H9 (cell line): ENCODE results near the gene AP4B1. TPM values are rescaled to one million over a fixed set of nuclear protein-coding genes. Genes with fewer than 3 reads are reported as not detected.

Source experiments
- DNase-seq: peaks from one replicate; pipeline ENCODE4 v3.0.0-alpha.2; 2017
- H2AFZ ChIP-seq: one replicate; pipeline ENCODE4 v1.6.1; 2013; ENCODE audit warnings: mild to moderate bottlenecking, low read length, control low read depth, moderate library complexity
- H2AK5ac ChIP-seq: 2 replicates; pipeline ENCODE4 v1.6.1; 2013; ENCODE audit warnings: low read length, control low read depth, mixed read lengths; ENCODE audit not compliant: insufficient read length
- H2BK120ac ChIP-seq: one replicate; pipeline ENCODE4 v1.6.1; 2013; ENCODE audit warnings: low read depth, mild to moderate bottlenecking, low read length, control low read depth, inconsistent platforms; ENCODE audit not compliant: poor library complexity, severe bottlenecking
- H2BK12ac ChIP-seq: 2 replicates; pipeline ENCODE4 v1.6.1; 2013; ENCODE audit warnings: low read length, control low read depth, mixed read lengths, low read depth; ENCODE audit not compliant: insufficient read length
- H2BK15ac ChIP-seq: 2 replicates; pipeline ENCODE4 v1.6.1; 2013; ENCODE audit warnings: low read depth, low read length, control low read depth
- H2BK20ac ChIP-seq: one replicate; pipeline ENCODE4 v1.6.1; 2013; ENCODE audit warnings: low read depth, mild to moderate bottlenecking, low read length, control low read depth, inconsistent platforms; ENCODE audit not compliant: poor library complexity, severe bottlenecking
- H2BK5ac ChIP-seq: 2 replicates; pipeline ENCODE4 v1.6.1; 2013; ENCODE audit warnings: low read length, control low read depth, mixed read lengths; ENCODE audit not compliant: insufficient read length
- H3K14ac ChIP-seq: 2 replicates; pipeline ENCODE4 v1.6.1; 2013; ENCODE audit warnings: low read length, control low read depth; ENCODE audit not compliant: insufficient read depth
- H3K18ac ChIP-seq: 2 replicates; pipeline ENCODE4 v1.6.1; 2013; ENCODE audit warnings: low read depth, mild to moderate bottlenecking, mixed read lengths, low read length, control low read depth; ENCODE audit not compliant: insufficient read length
- H3K23ac ChIP-seq: 2 replicates; pipeline ENCODE4 v1.6.1; 2013; ENCODE audit warnings: low read length, control low read depth, mixed read lengths, low read depth; ENCODE audit not compliant: insufficient read length
- H3K23me2 ChIP-seq: 2 replicates; pipeline ENCODE4 v1.6.1; 2013; ENCODE audit warnings: low read depth, mild to moderate bottlenecking, mixed read lengths, low read length, control low read depth; ENCODE audit not compliant: insufficient read length, poor library complexity, severe bottlenecking
- H3K27ac ChIP-seq: 2 replicates; pipeline ENCODE4 v1.5.1; 2013; ENCODE audit warnings: low read length, control low read depth, mixed read lengths, low read depth; ENCODE audit not compliant: insufficient read length
- H3K27me3 ChIP-seq: 2 replicates; pipeline ENCODE4 v1.6.1; 2013; ENCODE audit warnings: low read length, control low read depth, inconsistent platforms; ENCODE audit not compliant: insufficient read depth
- H3K4ac ChIP-seq: 2 replicates; pipeline ENCODE4 v1.6.1; 2013; ENCODE audit warnings: low read depth, mild to moderate bottlenecking, control low read depth, inconsistent platforms, low read length, moderate library complexity
- H3K4me1 ChIP-seq: 2 replicates; pipeline ENCODE4 v1.6.1; 2013; ENCODE audit warnings: low read length, control low read depth, inconsistent platforms; ENCODE audit not compliant: insufficient read depth
- H3K4me2 ChIP-seq: 2 replicates; pipeline ENCODE4 v1.6.1; 2013; ENCODE audit warnings: low read length, control low read depth, mixed read lengths; ENCODE audit not compliant: insufficient read length, insufficient read depth
- H3K56ac ChIP-seq: 2 replicates; pipeline ENCODE4 v1.6.1; 2013; ENCODE audit warnings: low read depth, mild to moderate bottlenecking, mixed read lengths, low read length, control low read depth; ENCODE audit not compliant: insufficient read length
- H3K79me1 ChIP-seq: 2 replicates; pipeline ENCODE4 v1.6.1; 2013; ENCODE audit warnings: low read depth, mild to moderate bottlenecking, moderate library complexity, low read length, control low read depth, inconsistent platforms; ENCODE audit not compliant: insufficient read depth, poor library complexity, severe bottlenecking
- H3K79me2 ChIP-seq: 2 replicates; pipeline ENCODE4 v1.6.1; 2013; ENCODE audit warnings: low read length, control low read depth, inconsistent platforms; ENCODE audit not compliant: insufficient read depth
- H3K9ac ChIP-seq: 2 replicates; pipeline ENCODE4 v1.6.1; 2013; ENCODE audit warnings: low read length, control low read depth, mixed read lengths; ENCODE audit not compliant: insufficient read length; ENCODE audit errors: extremely low read depth
- H3K9me3 ChIP-seq: one replicate; pipeline ENCODE4 v1.6.1; 2013; ENCODE audit warnings: low read depth, low read length, inconsistent platforms; ENCODE audit not compliant: control insufficient read depth
- H3T11ph ChIP-seq: one replicate; pipeline ENCODE4 v1.6.1; 2013; ENCODE audit warnings: mild to moderate bottlenecking, low read length, control low read depth, inconsistent platforms
- H4K20me1 ChIP-seq: one replicate; pipeline ENCODE4 v1.6.1; 2013; ENCODE audit not compliant: control insufficient read depth, insufficient read length, insufficient read depth
- H4K5ac ChIP-seq: 2 replicates; pipeline ENCODE4 v1.6.1; 2013; ENCODE audit warnings: low read depth, mild to moderate bottlenecking, mixed read lengths, low read length, control low read depth; ENCODE audit not compliant: insufficient read length
- H4K8ac ChIP-seq: replicated peaks from 2 replicates; pipeline ENCODE4 v1.6.1; 2013; ENCODE audit warnings: low read length, control low read depth, mixed read lengths, low read depth; ENCODE audit not compliant: insufficient read length
- H4K91ac ChIP-seq: 2 replicates; pipeline ENCODE4 v1.6.1; 2013; ENCODE audit warnings: low read depth, mild to moderate bottlenecking, moderate library complexity, mixed read lengths, low read length, control low read depth; ENCODE audit not compliant: insufficient read length
- H3K27ac Mint-ChIP-seq, 3 experiments: 2 replicates in 2 of 3; 3 replicates in 1 of 3; pipeline ENCODE4 v1.8.0; 2020 to 2021; ENCODE audit warnings: mixed read lengths in 3 of 3, mild to moderate bottlenecking in 1 of 3, moderate library complexity in 1 of 3
- H3K27me3 Mint-ChIP-seq: 2 replicates; pipeline ENCODE4 v1.8.0; 2021; ENCODE audit warnings: low read depth, mild to moderate bottlenecking, moderate library complexity, mixed read lengths
- H3K36me3 Mint-ChIP-seq, 3 experiments: 2 replicates in 2 of 3; 3 replicates in 1 of 3; pipeline ENCODE4 v1.8.0; 2020 to 2021; ENCODE audit warnings: low read depth in 3 of 3, mixed read lengths in 3 of 3; ENCODE audit not compliant: insufficient read depth in 1 of 3
- H3K4me1 Mint-ChIP-seq, 2 experiments: 2 replicates each; pipeline ENCODE4 v1.8.0; 2020; ENCODE audit warnings: mixed read lengths in 2 of 2
- H3K4me3 Mint-ChIP-seq, 2 experiments: 2 replicates in 1 of 2; 3 replicates in 1 of 2; pipeline ENCODE4 v1.8.0; 2020 to 2021; ENCODE audit warnings: mild to moderate bottlenecking in 2 of 2, mixed read lengths in 2 of 2, moderate library complexity in 1 of 2
- H3K9me3 Mint-ChIP-seq, 2 experiments: 2 replicates in 1 of 2; 3 replicates in 1 of 2; pipeline ENCODE4 v1.8.0; 2020; ENCODE audit warnings: mild to moderate bottlenecking in 2 of 2, mixed read lengths in 2 of 2, moderate library complexity in 1 of 2
- CTCF ChIP-seq: fragments of 200-600 bp; sonication (generic); conservative IDR thresholded peaks from 3 replicates; pipeline ENCODE4 v1.8.0; 2021; ENCODE audit warnings: antibody characterized with exemption, mild to moderate bottlenecking
- WGBS: extraction: QIAGEN DNeasy Blood & Tissue Kit; methylation state at CpG from one replicate; pipeline ENCODE4 v1.1.7; 2013; ENCODE audit warnings: missing lambda C conversion rate, low lambda C conversion rate, mixed read lengths; ENCODE audit not compliant: insufficient read length; ENCODE audit errors: extremely low coverage; 5-methylcytosine and 5-hydroxymethylcytosine counted together
- total RNA-seq: library from RNA; stranded (reverse); gene quantifications from 2 replicates; pipeline ENCODE4 v1.2.1, GENCODE V29; 2021

AP4B1 gene
- total RNA-seq, 1 experiment from 2014 or later, result 19.3 TPM

GRCh38 chr1:113855630-113856400, 48.8 kb downstream of the AP4B1 start:
- Mint-ChIP-seq H3K4me1 (no peaks in the 10 kb centered on the region; a peak in 1 of 4 replicates), H3K9me3 (no peaks in the 10 kb centered on the region), H3K27me3 (no peaks in the 10 kb centered on the region), H3K4me3 (no peak overlapping the region), H3K27ac (no peak overlapping the region), H3K36me3 (no peaks in the 10 kb centered on the region)
- H3K27ac ChIP-seq, result no peak overlapping the region
- H3K4ac ChIP-seq, result no peak overlapping the region
- no peak overlapping the region for H4K8ac ChIP-seq
- no peaks in the 10 kb centered on the region for H3K79me2 ChIP-seq
- no peak overlapping the region for H2BK12ac ChIP-seq
- no peak overlapping the region for H2BK20ac ChIP-seq
- no peaks in the 10 kb centered on the region for H4K20me1 ChIP-seq
- no peak overlapping the region for H3K4me2 ChIP-seq
- no peak for DNase-seq
- H3T11ph ChIP-seq, result no peak overlapping the region
- H3K23me2 ChIP-seq, result no peaks in the 10 kb centered on the region
- no peak overlapping the region for H2BK5ac ChIP-seq
- H2AK5ac ChIP-seq, result no peak overlapping the region
- H3K27me3 ChIP-seq, result no peaks in the 10 kb centered on the region
- H3K14ac ChIP-seq, result no peak overlapping the region
- no peak overlapping the region for H4K5ac ChIP-seq
- H4K91ac ChIP-seq, result no peak overlapping the region
- H3K23ac ChIP-seq, result no peak overlapping the region
- H3K79me1 ChIP-seq, result no peaks in the 10 kb centered on the region
- H3K18ac ChIP-seq, result no peak overlapping the region
- H2AFZ ChIP-seq, result no peak overlapping the region
- no peak overlapping the region for H3K9ac ChIP-seq
- no CpG with 5 or more reads among the region's 4 CpGs for WGBS
- H3K56ac ChIP-seq, result no peak overlapping the region
- no peak overlapping the region for H2BK120ac ChIP-seq
- TF ChIP-seq CTCF, result no peak
- no peaks in the 10 kb centered on the region for H3K4me1 ChIP-seq
- no peaks in the 10 kb centered on the region for H3K9me3 ChIP-seq
- H2BK15ac ChIP-seq, result no peak overlapping the region
